ENCODE measurements around the gene IKZF5. TPM values are rescaled to one million over a fixed set of nuclear protein-coding genes. Genes with fewer than 3 reads are reported as not detected.
A peak's percentile ranks its signal among the peaks of the same experiment; 100 is the strongest.

The IKZF5 gene, protein sequence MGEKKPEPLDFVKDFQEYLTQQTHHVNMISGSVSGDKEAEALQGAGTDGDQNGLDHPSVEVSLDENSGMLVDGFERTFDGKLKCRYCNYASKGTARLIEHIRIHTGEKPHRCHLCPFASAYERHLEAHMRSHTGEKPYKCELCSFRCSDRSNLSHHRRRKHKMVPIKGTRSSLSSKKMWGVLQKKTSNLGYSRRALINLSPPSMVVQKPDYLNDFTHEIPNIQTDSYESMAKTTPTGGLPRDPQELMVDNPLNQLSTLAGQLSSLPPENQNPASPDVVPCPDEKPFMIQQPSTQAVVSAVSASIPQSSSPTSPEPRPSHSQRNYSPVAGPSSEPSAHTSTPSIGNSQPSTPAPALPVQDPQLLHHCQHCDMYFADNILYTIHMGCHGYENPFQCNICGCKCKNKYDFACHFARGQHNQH
- total RNA-seq (2014; rRNA removed; shearing (Covaris generic)): 4.0 and 5.6 TPM in 2 replicates
- 5.7 and 11.8 TPM in 2 replicates for polyA plus RNA-seq (2014; cell fraction: nucleus; rRNA removed)

GRCh38 chr10:123008355-123009104, at the start of gene IKZF5, which contains the start of gene ACADSB:
IKZF5 (minus strand) TSS chr10:123008795; CDS start chr10:122998625, 10,170 bp downstream.
ACADSB (plus strand) TSS chr10:123009006; CDS start chr10:123009030, 24 bp downstream.
- DNase-seq (ENCODE audit: extremely low read depth, low read depth): peak; percentile 98

- DNase-seq (ENCODE audit: extremely low read depth, low read depth): no peak
Measured at GRCh38 chr10:123057968-123058367, 49.4 kb upstream of the IKZF5 start.

DNA sequence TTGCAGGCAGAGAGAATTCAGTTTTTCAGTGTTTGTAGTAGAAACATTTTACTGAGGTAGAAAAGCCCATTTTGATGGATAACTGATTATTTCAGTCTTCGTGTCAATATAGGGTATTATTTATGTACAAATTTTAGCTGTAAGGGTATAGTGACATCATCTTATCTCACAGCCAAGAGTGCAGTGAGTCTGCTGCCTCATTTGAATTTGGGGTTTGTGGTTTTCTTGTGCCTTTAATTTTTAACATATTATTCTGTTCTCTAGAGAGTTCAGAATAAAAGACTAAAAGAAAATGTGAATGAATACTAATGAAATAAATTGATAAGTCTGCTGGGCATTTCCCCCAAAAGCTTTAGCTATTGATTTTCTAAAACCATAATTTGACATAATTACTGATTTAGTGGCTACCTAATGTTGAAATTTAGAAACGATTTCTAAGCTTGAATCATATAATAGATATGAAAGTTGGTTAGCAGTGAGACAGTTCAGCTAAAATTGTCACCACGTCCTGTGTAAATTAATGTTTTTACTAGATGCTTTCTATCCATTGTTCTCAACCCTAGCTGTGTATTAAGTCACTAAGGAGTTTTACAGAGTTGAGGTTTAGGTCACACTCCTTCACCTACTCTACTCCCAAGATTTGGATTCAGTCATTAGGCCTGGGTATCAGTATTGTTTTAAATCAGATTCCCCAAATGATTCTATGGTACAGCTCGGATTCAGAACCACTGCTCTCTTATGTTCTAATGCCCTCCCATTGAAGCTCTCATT, 37.6 kb upstream of the IKZF5 start:
- no peak for DNase-seq (ENCODE audit: extremely low read depth, low read depth)

DNA sequence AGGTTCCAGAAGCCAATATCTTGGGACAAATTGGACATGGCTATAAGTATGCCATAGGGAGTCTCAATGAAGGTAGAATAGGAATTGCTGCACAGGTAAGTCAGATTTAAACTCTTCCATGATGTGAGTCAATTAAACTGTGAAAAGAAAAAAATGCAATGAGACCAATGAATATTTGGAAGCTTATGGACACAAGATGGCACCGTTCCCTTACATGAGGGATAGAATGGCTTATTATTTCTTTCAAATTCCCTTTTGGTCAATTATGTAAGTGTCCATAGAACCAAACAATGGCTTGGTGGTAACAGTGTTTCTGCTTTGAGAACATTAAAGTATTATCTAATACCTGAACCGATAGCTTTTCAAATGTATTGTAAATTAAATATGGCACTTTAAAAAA, 35.8 kb upstream of the IKZF5 start:
- DNase-seq (ENCODE audit: extremely low read depth, low read depth): peak; percentile 4

- peak; percentile 68 for DNase-seq (ENCODE audit: extremely low read depth, low read depth)
Measured at GRCh38 chr10:123043409-123043925, 34.9 kb upstream of the IKZF5 start.

GRCh38 chr10:123042708-123043408, 34.3 kb upstream of the IKZF5 start:
- DNase-seq (ENCODE audit: extremely low read depth, low read depth): no peak

GRCh38 chr10:123039632-123039930, 31.0 kb upstream of the IKZF5 start:
- DNase-seq (ENCODE audit: extremely low read depth, low read depth): no peak

DNA sequence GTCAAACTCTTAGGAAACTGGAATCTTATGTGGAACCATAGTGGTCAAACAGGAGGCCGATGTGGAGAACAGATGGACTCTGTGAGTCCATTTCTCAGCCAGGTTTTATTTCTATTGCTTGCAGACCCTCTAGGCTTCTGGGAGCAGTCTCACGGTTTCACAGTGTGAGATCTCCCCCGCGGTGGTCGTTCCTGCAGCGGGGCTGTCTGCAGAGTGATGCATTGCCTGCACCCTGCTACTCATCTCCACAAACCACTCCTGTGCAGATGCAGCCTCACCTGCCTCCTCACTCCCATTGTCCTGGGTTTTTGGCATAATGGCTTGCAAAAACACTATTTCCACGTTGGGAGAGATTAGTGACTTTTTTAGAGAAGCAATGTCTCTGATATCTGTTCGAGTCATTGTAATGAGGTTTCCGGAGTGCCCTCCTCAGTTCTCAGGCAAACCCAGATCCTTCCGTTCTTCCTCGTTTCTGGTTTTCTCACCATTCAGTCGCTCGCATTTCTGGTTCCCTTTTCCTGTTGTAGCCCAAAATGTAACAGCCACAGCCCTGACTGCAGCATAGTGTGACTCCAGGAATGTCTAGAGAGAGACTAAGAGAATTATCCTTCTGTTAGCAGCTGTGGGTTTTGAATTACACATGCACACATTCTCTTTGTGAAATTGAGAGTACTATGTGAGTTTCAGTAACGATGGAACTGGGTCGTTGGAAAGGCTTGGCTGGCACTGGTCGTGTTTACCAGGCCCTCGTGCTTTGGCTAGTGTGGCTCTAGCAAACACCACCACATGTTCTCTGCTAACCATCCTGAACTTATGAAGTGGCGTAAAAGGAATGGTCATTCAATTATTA, 30.4 kb upstream of the IKZF5 start:
- no peak for DNase-seq (ENCODE audit: extremely low read depth, low read depth)

DNA sequence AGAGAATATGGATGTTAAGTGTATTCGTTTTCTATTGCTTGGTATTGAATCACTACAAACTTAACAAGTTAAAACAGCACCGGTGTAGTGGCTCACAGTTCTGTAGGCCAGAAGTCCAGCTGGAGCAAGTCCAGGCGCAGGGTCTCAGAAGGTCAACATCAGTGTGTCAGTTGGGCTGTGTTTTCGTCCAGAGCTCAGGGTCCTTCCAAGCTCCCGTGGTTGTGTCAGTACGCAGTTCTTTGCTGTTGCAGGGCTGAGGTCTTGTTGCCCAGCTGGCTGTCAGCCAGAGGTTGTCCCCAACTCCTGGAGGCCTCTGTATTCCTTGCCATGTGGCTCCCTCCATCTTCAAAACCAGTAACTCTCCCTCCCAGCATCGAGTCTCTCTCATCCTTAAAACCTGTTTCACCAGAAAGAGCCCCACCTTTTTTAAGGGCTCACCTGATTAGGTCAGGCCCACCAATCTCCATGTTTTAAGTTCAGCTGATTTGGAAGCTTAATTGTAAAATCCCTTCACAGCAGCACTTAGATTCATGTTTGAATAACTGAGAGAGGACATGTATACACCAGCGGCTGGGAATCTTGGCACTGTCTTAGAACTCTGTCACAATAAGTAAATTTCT, 27.0 kb upstream of the IKZF5 start:
- DNase-seq (ENCODE audit: extremely low read depth, low read depth): no peak

- DNase-seq (ENCODE audit: extremely low read depth, low read depth): no peak
Measured at GRCh38 chr10:123034332-123034731, 25.7 kb upstream of the IKZF5 start.

GRCh38 chr10:123031124-123031523, 22.5 kb upstream of the IKZF5 start:
- DNase-seq (ENCODE audit: extremely low read depth, low read depth): no peak

DNA sequence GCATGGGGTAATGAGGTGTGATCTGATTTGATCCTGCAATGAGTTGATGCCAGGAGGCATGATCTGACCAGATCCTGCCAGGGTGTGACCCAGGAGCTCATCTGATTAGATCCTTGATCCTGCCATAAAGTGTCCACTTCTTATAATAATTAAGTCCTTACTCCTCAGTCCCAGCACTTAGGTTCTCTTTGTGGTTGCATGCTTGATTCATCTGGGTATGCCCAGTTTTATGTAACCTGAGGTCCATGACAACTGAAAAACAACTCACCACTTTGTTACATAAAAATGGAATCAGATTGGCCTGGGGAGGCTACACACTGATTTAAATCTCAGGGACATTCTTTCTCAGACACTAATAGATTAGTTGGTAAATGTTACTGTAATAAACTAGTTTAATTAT, 19.3 kb upstream of the IKZF5 start:
- no peak for DNase-seq (ENCODE audit: extremely low read depth, low read depth)

GRCh38 chr10:123026302-123026701, 17.7 kb upstream of the IKZF5 start:
- no peak for DNase-seq (ENCODE audit: extremely low read depth, low read depth)

DNA sequence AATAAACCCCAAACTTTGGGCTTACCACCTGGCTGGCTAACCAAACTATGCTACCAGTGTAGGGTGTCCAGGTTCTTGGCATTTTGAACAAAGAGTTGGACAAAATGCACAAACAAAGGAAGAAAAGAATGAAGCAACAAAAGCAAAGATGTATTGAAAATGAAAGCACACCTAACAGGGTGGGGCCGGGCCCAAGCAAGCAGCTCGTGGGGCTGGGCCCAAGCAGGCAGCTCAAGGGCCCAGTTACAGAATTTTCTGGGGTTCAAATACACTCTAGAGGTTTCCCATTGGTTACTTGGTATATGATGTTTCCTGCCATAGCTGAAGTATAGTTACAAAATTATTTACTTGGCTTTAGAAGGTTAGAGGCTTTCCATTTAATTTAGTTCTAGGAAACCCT, 15.9 kb upstream of the IKZF5 start:
- no peak for DNase-seq (ENCODE audit: extremely low read depth, low read depth)

DNA sequence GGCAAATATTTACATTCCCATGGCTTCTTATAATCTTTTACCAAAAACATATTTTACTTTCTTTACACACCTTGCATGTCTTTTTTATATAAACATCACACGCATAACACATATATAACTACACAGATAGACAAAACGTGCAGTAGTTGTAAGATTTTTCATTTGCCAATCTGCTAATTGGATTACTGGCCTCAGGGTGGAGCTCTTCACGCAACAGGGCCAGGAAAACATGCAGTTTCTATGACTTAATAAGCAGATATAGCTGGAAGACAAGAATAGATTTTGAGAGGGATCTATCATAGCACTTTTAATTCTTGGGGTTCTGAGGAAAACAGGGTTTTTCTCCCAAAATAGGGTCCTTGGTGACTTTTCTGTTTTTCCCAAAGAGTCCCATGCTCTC, 12.9 kb upstream of the IKZF5 start:
- no peak for DNase-seq (ENCODE audit: extremely low read depth, low read depth)

GRCh38 chr10:123019941-123020703, 11.5 kb upstream of the IKZF5 start:
- no peak for DNase-seq (ENCODE audit: extremely low read depth, low read depth)

GRCh38 chr10:123019264-123019663, 10.7 kb upstream of the IKZF5 start:
- no peak for DNase-seq (ENCODE audit: extremely low read depth, low read depth)

- no peak for DNase-seq (ENCODE audit: extremely low read depth, low read depth)
Measured at GRCh38 chr10:123018531-123018930, 9.9 kb upstream of the IKZF5 start.
